Vagina (tissue), 2 donors: ENCODE measurements around the gene SRA1.

Experiments used
- CTCF ChIP-seq, 3 experiments: fragments of 450-650 bp in 2 of 3; fragments of 200-600 bp in 1 of 3; sonication (generic) in 1 of 3; IDR thresholded peaks; one replicate each; pipeline ENCODE4 v1.5.1; 2017 to 2019; ENCODE audit warnings: antibody characterized with exemption in 3 of 3, mild to moderate bottlenecking in 2 of 3, moderate library complexity in 2 of 3
- POLR2A ChIP-seq, 2 donors: fragments of 450-650 bp; IDR thresholded peaks; one replicate each; pipeline ENCODE4 v1.6.1; 2017; ENCODE audit warnings: antibody characterized with exemption in 2 of 2, mild to moderate bottlenecking in 2 of 2, moderate library complexity in 2 of 2
- POLR2AphosphoS5 ChIP-seq, 2 donors: sonication (generic); formaldehyde crosslinking; IDR thresholded peaks; one replicate each; pipeline ENCODE4 v1.9.0; 2017; ENCODE audit warnings: antibody characterized with exemption in 2 of 2, mild to moderate bottlenecking in 2 of 2, low read depth in 1 of 2; ENCODE audit not compliant: insufficient read depth in 1 of 2

- TF ChIP-seq CTCF (IDR thresholded peaks at IDR 0.05) = no peak
- TF ChIP-seq POLR2A (IDR thresholded peaks at IDR 0.05) = no peak
- no peak for TF ChIP-seq POLR2AphosphoS5 (IDR thresholded peaks at IDR 0.05; ENCODE audit: insufficient read depth in 1 of 2, low read depth in 1 of 2)
These were observed 1.4 kb downstream of the SRA1 start for GRCh38 chr5:140555747-140556312.
